Naive thymus-derived CD4-positive, alpha-beta T cell (primary cell): Measurements from ENCODE around the gene LZTR1. TPM values are rescaled to one million over a fixed set of nuclear protein-coding genes. Genes with fewer than 3 reads are reported as not detected.

Source experiments
- ATAC-seq: fragments of 150-1000 bp; cut with Tn5 transposase; 2 replicates; pipeline ENCODE4 v1.10.0; 2021; ENCODE audit warnings: mild to moderate bottlenecking, moderate library complexity
- CTCF ChIA-PET: fragments of 350-600 bp; sonication (Branson Sonifier 250); formaldehyde crosslinking; loops from one replicate; lab custom pipeline; 2021; ENCODE audit warnings: antibody characterized with exemption; lab: Charles Lee
- POLR2A ChIA-PET: fragments of 350-600 bp; sonication (Branson Sonifier 250); formaldehyde crosslinking; loops from one replicate; lab custom pipeline; 2021; ENCODE audit warnings: antibody characterized with exemption, inconsistent platforms; lab: Charles Lee
- DNase-seq, 9 donors: peaks; one replicate each; pipeline versions ENCODE4 v3.0.0 to v3.0.0-alpha.2; 2020 to 2022; ENCODE audit warnings: mixed read lengths in 1 of 9
- H3K27ac ChIP-seq: one replicate; pipeline ENCODE4 v1.7.0; 2013; ENCODE audit warnings: mild to moderate bottlenecking, low read depth, low read length, moderate library complexity
- H3K27me3 ChIP-seq, 2 donors: one replicate each; pipeline ENCODE4 v1.7.0; 2013; ENCODE audit warnings: low read length in 2 of 2, mild to moderate bottlenecking in 2 of 2, moderate library complexity in 2 of 2; ENCODE audit not compliant: control insufficient read depth in 2 of 2, insufficient read depth in 2 of 2
- H3K36me3 ChIP-seq, 3 experiments: 1 replicate in 2 of 3; 2 replicates in 1 of 3; pipeline ENCODE4 v1.7.0; 2013; ENCODE audit warnings: low read length in 3 of 3, mild to moderate bottlenecking in 3 of 3, moderate library complexity in 1 of 3; ENCODE audit not compliant: insufficient read depth in 3 of 3, control insufficient read depth in 2 of 3
- H3K4me1 ChIP-seq, 2 donors: one replicate each; pipeline ENCODE4 v1.7.0; 2013; ENCODE audit warnings: low read length in 2 of 2, mild to moderate bottlenecking in 2 of 2, moderate library complexity in 1 of 2; ENCODE audit not compliant: control insufficient read depth in 2 of 2, insufficient read depth in 2 of 2
- H3K4me3 ChIP-seq: 2 replicates; pipeline ENCODE4 v1.7.0; 2013; ENCODE audit warnings: mild to moderate bottlenecking, low read length
- H3K9me3 ChIP-seq, 3 experiments: 1 replicate in 2 of 3; 2 replicates in 1 of 3; pipeline ENCODE4 v1.7.0; 2013; ENCODE audit warnings: low read length in 3 of 3; ENCODE audit not compliant: control insufficient read depth in 2 of 3
- H3K27ac Mint-ChIP-seq, 9 donors: one replicate each; pipeline ENCODE4 v1.8.0; 2020 to 2022; ENCODE audit warnings: mixed read lengths in 9 of 9, mild to moderate bottlenecking in 8 of 9, moderate library complexity in 5 of 9, inconsistent platforms in 2 of 9
- H3K27me3 Mint-ChIP-seq, 5 donors: one replicate each; pipeline ENCODE4 v1.8.0; 2021 to 2022; ENCODE audit warnings: mixed read lengths in 5 of 5, mild to moderate bottlenecking in 1 of 5
- H3K36me3 Mint-ChIP-seq, 5 donors: one replicate each; pipeline ENCODE4 v1.8.0; 2020 to 2022; ENCODE audit warnings: mixed read lengths in 5 of 5, mild to moderate bottlenecking in 3 of 5, inconsistent platforms in 1 of 5
- H3K4me1 Mint-ChIP-seq, 7 donors: one replicate each; pipeline ENCODE4 v1.8.0; 2020 to 2022; ENCODE audit warnings: mixed read lengths in 7 of 7, mild to moderate bottlenecking in 3 of 7, inconsistent platforms in 1 of 7
- H3K4me3 Mint-ChIP-seq, 10 donors: one replicate each; pipeline ENCODE4 v1.8.0; 2020 to 2022; ENCODE audit warnings: mild to moderate bottlenecking in 10 of 10, mixed read lengths in 10 of 10, moderate library complexity in 6 of 10, inconsistent platforms in 2 of 10
- H3K9me3 Mint-ChIP-seq, 11 donors: one replicate each; pipeline ENCODE4 v1.8.0; 2020 to 2022; ENCODE audit warnings: mixed read lengths in 11 of 11, mild to moderate bottlenecking in 4 of 11, inconsistent platforms in 1 of 11, moderate library complexity in 1 of 11
- intact Hi-C, 2 donors: fragments of 100-400 bp; cut with micrococcal nuclease; formaldehyde crosslinking; loops; one replicate each; pipeline ENCODE4 v1.15.1; 2023
- polyA plus RNA-seq, 2 donors: library from polyadenylated mRNA; unstranded; fragments of 300-500 nt; fragmentation: Illumina TruSeq; gene quantifications; one replicate each; pipeline ENCODE4 v1.2.3, GENCODE V29; 2021
- total RNA-seq, 6 experiments: library from RNA in 5 of 6; stranded (reverse) in 5 of 6; gene quantifications; 1 replicate in 5 of 6; 2 replicates in 1 of 6; pipeline ENCODE4 v1.2.3 and lab custom pipeline; 2021 to 2026

The LZTR1 gene
- total and polyA plus RNA-seq, 7 experiments from 2014 or later: 11.4 to 104 (median 71.2) TPM

GRCh38 chr22:20953668-20954500 lies 28.2 kb upstream of the LZTR1 start:
- ChIA-PET CTCF (no interaction called here), POLR2A (no interaction called here)
- no peak overlapping the region for H3K4me3 Mint-ChIP-seq
- Histone ChIP-seq H3K4me3 (no peak overlapping the region), H3K36me3 (peaks cover 0 to 49% (median 7%) of the 10 kb centered on the region in 3 experiments), H3K27me3 (peaks cover 0 to 9% of the 10 kb centered on the region in 2 donors), H3K27ac (no peak overlapping the region), H3K9me3 (no peaks in the 10 kb centered on the region), H3K4me1 (peaks cover 3 to 15% of the 10 kb centered on the region in 2 donors)
- peaks cover 0 to 2% (median 0%) of the 10 kb centered on the region in 11 donors for H3K9me3 Mint-ChIP-seq
- peaks cover 10 to 30% (median 15%) of the 10 kb centered on the region in 5 donors for H3K36me3 Mint-ChIP-seq
- ATAC-seq (no peak), DNase-seq (no peak)
- peaks cover 13 to 26% (median 20%) of the 10 kb centered on the region in 7 donors for H3K4me1 Mint-ChIP-seq
- H3K27ac Mint-ChIP-seq: no peak overlapping the region
- peaks cover 9 to 24% (median 15%) of the 10 kb centered on the region in 5 donors for H3K27me3 Mint-ChIP-seq
- intact Hi-C loops: no loop called here

GRCh38 chr22:20955548-20955947 lies 26.5 kb upstream of the LZTR1 start:
- Mint-ChIP-seq H3K4me1 (peaks cover 0 to 13% (median 9%) of the 10 kb centered on the region in 7 donors), H3K4me3 (no peak overlapping the region), H3K27ac (no peak overlapping the region), H3K9me3 (peaks cover 0 to 2% (median 0%) of the 10 kb centered on the region in 11 donors), H3K36me3 (peaks cover 6 to 19% (median 8%) of the 10 kb centered on the region in 5 donors), H3K27me3 (peaks cover 17 to 27% (median 18%) of the 10 kb centered on the region in 5 donors)
- Histone ChIP-seq H3K36me3 (peaks cover 0 to 33% (median 0%) of the 10 kb centered on the region in 3 experiments), H3K27ac (no peak overlapping the region), H3K9me3 (no peaks in the 10 kb centered on the region), H3K4me3 (no peak overlapping the region), H3K4me1 (peaks cover 3 to 6% of the 10 kb centered on the region in 2 donors), H3K27me3 (peaks cover 0 to 9% of the 10 kb centered on the region in 2 donors)
- CTCF ChIA-PET: no interaction called here
- ATAC-seq (no peak), DNase-seq (no peak)
- POLR2A ChIA-PET: no interaction called here
- intact Hi-C loops: no loop called here

- POLR2A ChIA-PET: no interaction called here
- CTCF ChIA-PET: no interaction called here
- no peak overlapping the region for H3K27ac Mint-ChIP-seq
These were observed 25.6 kb upstream of the LZTR1 start for GRCh38 chr22:20956258-20957101.

GRCh38 chr22:20957102-20957682 lies 24.9 kb upstream of the LZTR1 start:
- Mint-ChIP-seq H3K27ac (no peak overlapping the region), H3K36me3 (peaks cover 5 to 14% (median 8%) of the 10 kb centered on the region in 5 donors), H3K9me3 (peaks cover 0 to 3% (median 0%) of the 10 kb centered on the region in 11 donors), H3K4me1 (peaks cover 0 to 15% (median 13%) of the 10 kb centered on the region in 7 donors), H3K27me3 (peaks cover 18 to 27% (median 20%) of the 10 kb centered on the region in 5 donors), H3K4me3 (peak overlapping the region in 7 of 10 donors; percentile 51 to 73 (median 66))
- H3K36me3 ChIP-seq: peaks cover 0 to 17% (median 0%) of the 10 kb centered on the region in 3 experiments
- peaks cover 0 to 9% of the 10 kb centered on the region in 2 donors for H3K27me3 ChIP-seq
- no peak overlapping the region for H3K4me3 ChIP-seq
- peaks cover 3 to 6% of the 10 kb centered on the region in 2 donors for H3K4me1 ChIP-seq
- no peak overlapping the region for H3K27ac ChIP-seq
- intact Hi-C loops: no loop called here
- no peaks in the 10 kb centered on the region for H3K9me3 ChIP-seq
- ATAC-seq: peak; percentile 26
- no peak for DNase-seq
- ChIA-PET CTCF (no interaction called here), POLR2A (no interaction called here)

More at GRCh38 chr22:20956258-20957101, 25.6 kb upstream of the LZTR1 start:
- H3K36me3 ChIP-seq: peaks cover 0 to 24% (median 0%) of the 10 kb centered on the region in 3 experiments
- H3K27ac ChIP-seq: no peak overlapping the region
- peaks cover 18 to 27% (median 20%) of the 10 kb centered on the region in 5 donors for H3K27me3 Mint-ChIP-seq
- no peaks in the 10 kb centered on the region for H3K9me3 ChIP-seq
- peak; percentile 30 for ATAC-seq
- H3K4me3 Mint-ChIP-seq: peak overlapping the region in 8 of 10 donors; percentile 51 to 73 (median 58)
- intact Hi-C loops: no loop called here
- H3K36me3 Mint-ChIP-seq: peaks cover 6 to 14% (median 8%) of the 10 kb centered on the region in 5 donors
- H3K9me3 Mint-ChIP-seq: peaks cover 0 to 2% (median 0%) of the 10 kb centered on the region in 11 donors
- no peak overlapping the region for H3K4me3 ChIP-seq
- no peak for DNase-seq
- H3K27me3 ChIP-seq: peaks cover 0 to 9% of the 10 kb centered on the region in 2 donors
- peaks cover 3 to 6% of the 10 kb centered on the region in 2 donors for H3K4me1 ChIP-seq
- H3K4me1 Mint-ChIP-seq: peaks cover 0 to 13% (median 9%) of the 10 kb centered on the region in 7 donors

- ChIA-PET CTCF (no interaction called here), POLR2A (interaction anchor here (1.3 kb wide), 1 partner anchor 10 kb away, joined by 6 read pairs; the partner anchor contains the start of gene AIFM3)
- H3K9me3 ChIP-seq: no peaks in the 10 kb centered on the region
- peaks cover 0 to 16% (median 13%) of the 10 kb centered on the region in 7 donors for H3K4me1 Mint-ChIP-seq
- peaks cover 0 to 8% (median 7%) of the 10 kb centered on the region in 5 donors for H3K36me3 Mint-ChIP-seq
- H3K27me3 Mint-ChIP-seq: peaks cover 18 to 27% (median 20%) of the 10 kb centered on the region in 5 donors
- peaks cover 0 to 9% of the 10 kb centered on the region in 2 donors for H3K27me3 ChIP-seq
- peak overlapping the region; percentile 21 to 73 (median 64) for H3K4me3 Mint-ChIP-seq
- H3K9me3 Mint-ChIP-seq: peaks cover 0 to 1% (median 0%) of the 10 kb centered on the region in 11 donors
- no peak overlapping the region for H3K4me3 ChIP-seq
- H3K27ac Mint-ChIP-seq: no peak overlapping the region
- H3K36me3 ChIP-seq: peaks cover 0 to 10% (median 0%) of the 10 kb centered on the region in 3 experiments
- ATAC-seq (peak; percentile 55), DNase-seq (no peak)
- intact Hi-C loops: no loop called here
- no peak overlapping the region for H3K27ac ChIP-seq
- H3K4me1 ChIP-seq: peaks cover 3 to 6% of the 10 kb centered on the region in 2 donors
These were observed 24.2 kb upstream of the LZTR1 start for GRCh38 chr22:20957683-20958431.
